ENCODE results near the gene OR4L1. TPM values are rescaled to one million over a fixed set of nuclear protein-coding genes. Genes with fewer than 3 reads are reported as not detected.

The OR4L1 gene
- total RNA-seq, 1 donor from 2014 or later = not detected

DNA sequence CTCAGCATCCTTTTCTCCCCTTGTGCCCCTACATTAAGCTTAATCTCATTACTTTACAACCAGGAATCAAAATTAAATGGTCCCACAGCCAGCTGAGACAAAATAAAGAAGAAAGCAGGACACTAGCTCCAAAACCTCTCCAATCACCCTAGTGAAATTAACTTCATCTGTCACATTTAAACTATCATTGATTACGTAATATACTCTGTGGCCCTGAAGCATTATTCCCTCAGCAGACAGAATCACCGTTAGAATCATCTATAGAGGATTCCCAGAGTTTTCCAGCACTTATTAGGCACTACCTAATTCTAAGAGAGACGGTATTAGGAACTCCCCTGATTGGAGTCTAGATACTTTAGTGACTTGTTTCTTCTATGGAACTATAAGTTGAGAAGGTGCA, 50.6 kb downstream of the OR4L1 start, which contains the start of gene OR4K17:
OR4K17 (plus strand) TSS at position 302 of the 400 bp plus-strand sequence. CDS start 6,761 bp downstream, outside the sequence.
- H3K4me3 Mint-ChIP-seq (ENCODE audit: unreplicated experiment) = no peak within 1 kb of the TSS
- H3K36me3 Mint-ChIP-seq (ENCODE audit: low read depth, unreplicated experiment) = no peaks in the 10 kb centered on the region
- no peaks in the 10 kb centered on the region for H3K27me3 Mint-ChIP-seq (ENCODE audit: unreplicated experiment)
- DNase-seq (ENCODE audit: low spot score) = no peak
- peaks cover 10% of the 10 kb centered on the region for H3K9me3 Mint-ChIP-seq (ENCODE audit: unreplicated experiment)
- TF ChIP-seq, protein P1, sequence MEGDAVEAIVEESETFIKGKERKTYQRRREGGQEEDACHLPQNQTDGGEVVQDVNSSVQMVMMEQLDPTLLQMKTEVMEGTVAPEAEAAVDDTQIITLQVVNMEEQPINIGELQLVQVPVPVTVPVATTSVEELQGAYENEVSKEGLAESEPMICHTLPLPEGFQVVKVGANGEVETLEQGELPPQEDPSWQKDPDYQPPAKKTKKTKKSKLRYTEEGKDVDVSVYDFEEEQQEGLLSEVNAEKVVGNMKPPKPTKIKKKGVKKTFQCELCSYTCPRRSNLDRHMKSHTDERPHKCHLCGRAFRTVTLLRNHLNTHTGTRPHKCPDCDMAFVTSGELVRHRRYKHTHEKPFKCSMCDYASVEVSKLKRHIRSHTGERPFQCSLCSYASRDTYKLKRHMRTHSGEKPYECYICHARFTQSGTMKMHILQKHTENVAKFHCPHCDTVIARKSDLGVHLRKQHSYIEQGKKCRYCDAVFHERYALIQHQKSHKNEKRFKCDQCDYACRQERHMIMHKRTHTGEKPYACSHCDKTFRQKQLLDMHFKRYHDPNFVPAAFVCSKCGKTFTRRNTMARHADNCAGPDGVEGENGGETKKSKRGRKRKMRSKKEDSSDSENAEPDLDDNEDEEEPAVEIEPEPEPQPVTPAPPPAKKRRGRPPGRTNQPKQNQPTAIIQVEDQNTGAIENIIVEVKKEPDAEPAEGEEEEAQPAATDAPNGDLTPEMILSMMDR (IDR thresholded peaks at IDR 0.05; ENCODE audit: unreplicated experiment) = no peak
- no peaks in the 10 kb centered on the region for H3K4me1 Mint-ChIP-seq (ENCODE audit: unreplicated experiment)
- H3K27ac Mint-ChIP-seq (ENCODE audit: unreplicated experiment) = no peak within 1 kb of the TSS

Other genes starting within 250 kb of the OR4L1 start
- gene OR4K2, start 184.9 kb upstream of the OR4L1 start, total RNA-seq (ENCODE audit: unreplicated experiment) = not detected
- not detected for gene OR4K5, start 139.4 kb upstream of the OR4L1 start, total RNA-seq (ENCODE audit: unreplicated experiment)
- not detected for gene OR4K1, start 129.1 kb upstream of the OR4L1 start, total RNA-seq (ENCODE audit: unreplicated experiment)
- not detected for gene OR4K15, start 84.5 kb upstream of the OR4L1 start, total RNA-seq (ENCODE audit: unreplicated experiment)
- gene OR4Q2, start 57.9 kb upstream of the OR4L1 start, total RNA-seq (ENCODE audit: unreplicated experiment) = not detected
- not detected for gene OR4K14, start 40.7 kb upstream of the OR4L1 start, total RNA-seq (ENCODE audit: unreplicated experiment)
- gene OR4K13, start 24.0 kb upstream of the OR4L1 start, total RNA-seq (ENCODE audit: unreplicated experiment) = not detected
- not detected for gene OR4K17, start 50.7 kb downstream of the OR4L1 start, total RNA-seq (ENCODE audit: unreplicated experiment)
- gene OR4N5, start 78.8 kb downstream of the OR4L1 start, total RNA-seq (ENCODE audit: unreplicated experiment) = not detected
- gene OR11G2, start 130.9 kb downstream of the OR4L1 start, total RNA-seq (ENCODE audit: unreplicated experiment) = not detected
- not detected for gene OR11H6, start 163.7 kb downstream of the OR4L1 start, total RNA-seq (ENCODE audit: unreplicated experiment)
- gene OR11H7, start 168.9 kb downstream of the OR4L1 start, total RNA-seq (ENCODE audit: unreplicated experiment) = not detected
- not detected for gene OR11H4, start 179.2 kb downstream of the OR4L1 start, total RNA-seq (ENCODE audit: unreplicated experiment)
- 14.3 TPM for gene TTC5, start 245.9 kb downstream of the OR4L1 start, total RNA-seq (ENCODE audit: unreplicated experiment)

All from endothelial cell (in vitro differentiated cells).